ENCODE measurements around the gene ERICH6B.

Gene ERICH6B

DNA sequence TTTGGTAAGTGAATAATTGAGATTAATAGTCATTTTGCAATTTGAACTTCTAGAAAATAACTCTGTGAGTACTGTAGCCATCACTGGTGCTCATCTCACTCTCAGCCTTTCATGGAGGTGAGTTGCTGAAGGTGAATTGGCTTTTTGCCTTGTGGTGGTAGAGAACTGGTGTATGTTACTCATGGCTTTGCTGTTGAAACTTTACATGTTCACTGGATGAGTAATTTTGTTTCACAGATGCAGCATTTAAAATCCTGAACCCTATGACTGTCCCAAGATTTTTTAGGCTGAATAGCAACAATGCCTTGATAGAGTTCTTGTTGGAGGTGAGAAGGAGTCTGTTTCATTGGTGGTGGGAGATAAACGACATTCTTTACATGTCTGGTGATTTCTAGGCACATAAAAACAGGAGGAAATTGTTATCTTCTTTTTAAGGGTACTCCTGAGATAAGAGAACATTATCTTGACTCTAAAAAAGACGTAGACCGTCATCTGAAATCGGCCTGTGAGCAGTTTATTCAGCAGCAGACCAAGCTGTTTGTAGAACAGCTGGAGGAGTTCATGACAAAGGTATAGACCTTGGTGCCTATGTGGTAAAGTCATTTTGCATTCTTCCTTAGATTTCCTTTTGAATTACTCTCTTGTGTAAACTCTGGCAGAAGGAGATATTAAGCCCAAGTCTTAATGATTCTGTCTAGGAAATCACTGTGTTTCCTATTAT, 96.9 kb downstream of the ERICH6B start:
- DNase-seq: no peak
- TF ChIP-seq, protein P1, sequence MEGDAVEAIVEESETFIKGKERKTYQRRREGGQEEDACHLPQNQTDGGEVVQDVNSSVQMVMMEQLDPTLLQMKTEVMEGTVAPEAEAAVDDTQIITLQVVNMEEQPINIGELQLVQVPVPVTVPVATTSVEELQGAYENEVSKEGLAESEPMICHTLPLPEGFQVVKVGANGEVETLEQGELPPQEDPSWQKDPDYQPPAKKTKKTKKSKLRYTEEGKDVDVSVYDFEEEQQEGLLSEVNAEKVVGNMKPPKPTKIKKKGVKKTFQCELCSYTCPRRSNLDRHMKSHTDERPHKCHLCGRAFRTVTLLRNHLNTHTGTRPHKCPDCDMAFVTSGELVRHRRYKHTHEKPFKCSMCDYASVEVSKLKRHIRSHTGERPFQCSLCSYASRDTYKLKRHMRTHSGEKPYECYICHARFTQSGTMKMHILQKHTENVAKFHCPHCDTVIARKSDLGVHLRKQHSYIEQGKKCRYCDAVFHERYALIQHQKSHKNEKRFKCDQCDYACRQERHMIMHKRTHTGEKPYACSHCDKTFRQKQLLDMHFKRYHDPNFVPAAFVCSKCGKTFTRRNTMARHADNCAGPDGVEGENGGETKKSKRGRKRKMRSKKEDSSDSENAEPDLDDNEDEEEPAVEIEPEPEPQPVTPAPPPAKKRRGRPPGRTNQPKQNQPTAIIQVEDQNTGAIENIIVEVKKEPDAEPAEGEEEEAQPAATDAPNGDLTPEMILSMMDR (IDR thresholded peaks at IDR 0.05; ENCODE audit: low read depth, low read length): no peak
- Histone ChIP-seq H3K4me3 (ENCODE audit: low read depth, low read length) (no peak overlapping the region), H3K27ac (no peak overlapping the region), H3K9me3 (ENCODE audit: severe bottlenecking) (no peaks in the 10 kb centered on the region), H3K36me3 (peaks cover 45% of the 10 kb centered on the region), H3K27me3 (ENCODE audit: insufficient read depth, low read depth, severe bottlenecking) (no peaks in the 10 kb centered on the region)

DNA sequence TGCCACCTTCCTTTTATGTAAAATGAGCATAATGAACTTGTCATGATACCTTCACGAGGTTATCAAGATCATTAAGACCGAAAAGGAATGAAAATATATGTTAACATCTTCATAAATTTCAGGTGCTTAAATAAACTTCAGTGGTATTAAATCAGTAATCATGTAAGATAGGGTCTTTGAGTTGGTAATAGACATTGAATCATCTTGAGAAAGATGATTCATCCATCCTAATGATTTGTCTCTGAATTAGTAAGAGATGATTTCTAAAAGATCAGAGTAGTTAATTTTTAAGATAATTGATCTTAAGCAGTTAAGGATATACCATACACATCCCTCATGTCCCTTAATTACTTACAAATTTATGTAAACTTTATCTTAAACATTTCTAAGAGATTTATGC, 98.8 kb downstream of the ERICH6B start:
- H3K27ac ChIP-seq: no peak overlapping the region
- peaks cover 51% of the 10 kb centered on the region for H3K36me3 ChIP-seq
- H3K4me3 ChIP-seq (ENCODE audit: low read depth, low read length): no peak overlapping the region
- DNase-seq: no peak
- TF ChIP-seq, protein P1 (IDR thresholded peaks at IDR 0.05; ENCODE audit: low read depth, low read length): no peak
- H3K9me3 ChIP-seq (ENCODE audit: severe bottlenecking): no peaks in the 10 kb centered on the region
- no peaks in the 10 kb centered on the region for H3K27me3 ChIP-seq (ENCODE audit: insufficient read depth, low read depth, severe bottlenecking)

DNA sequence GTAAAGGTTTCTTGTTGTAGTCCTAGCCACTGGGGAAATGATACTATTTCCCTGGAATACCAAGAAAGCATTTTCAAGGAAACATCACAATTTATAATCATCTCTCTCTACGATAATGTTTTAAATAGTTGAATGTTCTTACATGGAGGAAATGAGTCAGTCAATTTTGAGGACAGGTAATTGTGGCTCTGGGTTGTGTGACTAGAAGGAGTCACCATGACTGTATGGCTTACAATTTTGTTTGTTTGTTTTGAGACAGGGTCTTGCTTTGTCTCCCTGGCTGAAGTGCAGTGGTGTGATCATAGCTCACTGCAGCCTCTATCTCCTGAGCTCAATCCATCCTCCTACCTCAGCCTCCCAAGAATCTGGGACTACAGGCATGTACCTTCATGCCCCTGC, 103.4 kb downstream of the ERICH6B start:
- TF ChIP-seq, protein P1 (IDR thresholded peaks at IDR 0.05; ENCODE audit: low read depth, low read length): no peak
- peaks cover 26% of the 10 kb centered on the region for H3K36me3 ChIP-seq
- H3K27ac ChIP-seq: no peak overlapping the region
- H3K4me3 ChIP-seq (ENCODE audit: low read depth, low read length): no peak overlapping the region
- no peak for DNase-seq
- no peaks in the 10 kb centered on the region for H3K9me3 ChIP-seq (ENCODE audit: severe bottlenecking)
- no peaks in the 10 kb centered on the region for H3K27me3 ChIP-seq (ENCODE audit: insufficient read depth, low read depth, severe bottlenecking)

DNA sequence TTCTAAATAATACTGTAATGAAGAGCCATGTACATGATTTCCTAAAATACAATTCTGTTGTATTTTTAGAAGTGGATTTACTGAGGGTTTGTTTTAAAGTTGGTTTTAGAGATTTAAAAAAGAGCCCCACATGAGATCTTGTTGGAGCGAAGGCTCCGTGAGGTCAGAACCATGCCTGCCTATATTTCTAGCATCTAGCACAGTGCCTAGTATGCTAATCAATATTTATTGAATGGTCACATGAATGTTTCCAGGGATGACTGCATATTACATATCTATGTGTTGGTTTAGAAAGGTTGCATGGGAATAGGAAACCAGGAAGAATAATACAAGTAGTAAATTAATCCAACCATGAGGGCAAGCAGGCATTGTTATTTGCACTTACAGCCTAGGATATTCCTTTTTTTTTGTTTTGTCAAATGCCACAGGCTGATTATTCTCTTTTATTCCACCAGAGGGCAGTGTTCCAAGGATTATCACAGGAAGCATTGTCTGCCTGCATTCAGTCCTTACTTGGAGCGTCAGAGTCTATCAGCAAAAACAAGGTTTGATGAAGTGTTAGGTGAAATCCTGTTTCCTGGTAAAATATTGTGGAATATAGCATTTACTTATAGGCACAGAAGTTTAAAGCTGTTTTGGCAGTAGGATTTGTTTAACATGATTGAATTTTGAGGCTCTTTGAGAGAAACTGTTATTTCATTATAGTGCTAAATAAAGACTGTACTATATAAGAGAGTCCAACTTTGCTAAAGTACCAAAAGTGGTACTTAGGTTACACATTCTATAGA, 104.0 kb downstream of the ERICH6B start:
- Histone ChIP-seq H3K27me3 (ENCODE audit: insufficient read depth, low read depth, severe bottlenecking) (no peaks in the 10 kb centered on the region), H3K4me3 (ENCODE audit: low read depth, low read length) (no peak overlapping the region), H3K27ac (no peak overlapping the region), H3K36me3 (peaks cover 26% of the 10 kb centered on the region), H3K9me3 (ENCODE audit: severe bottlenecking) (no peaks in the 10 kb centered on the region)
- DNase-seq: peak; percentile 32
- TF ChIP-seq, protein P1 (IDR thresholded peaks at IDR 0.05; ENCODE audit: low read depth, low read length): peak; percentile 62

DNA sequence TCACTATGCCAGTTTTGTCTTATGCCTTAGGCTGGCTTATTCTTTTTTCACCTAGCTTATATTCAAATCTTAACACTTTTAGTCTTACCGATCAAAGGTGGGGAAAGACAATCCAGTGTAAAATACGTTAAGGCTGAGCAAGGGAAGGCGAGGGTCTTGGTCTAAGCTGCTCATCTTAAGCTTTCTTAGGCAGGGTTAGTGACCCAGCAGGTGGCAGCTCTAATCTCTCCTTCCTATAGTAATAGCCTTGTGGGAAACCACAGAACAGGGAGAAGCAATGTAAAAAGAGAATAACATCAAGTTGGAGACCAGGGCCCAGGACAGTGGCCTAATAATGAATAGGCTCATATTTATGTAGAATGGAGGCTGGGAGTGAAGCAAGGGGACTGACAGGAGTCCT, 104.9 kb downstream of the ERICH6B start:
- no peaks in the 10 kb centered on the region for H3K27me3 ChIP-seq (ENCODE audit: insufficient read depth, low read depth, severe bottlenecking)
- H3K36me3 ChIP-seq: peaks cover 27% of the 10 kb centered on the region
- H3K4me3 ChIP-seq (ENCODE audit: low read depth, low read length): no peak overlapping the region
- H3K27ac ChIP-seq: no peak overlapping the region
- H3K9me3 ChIP-seq (ENCODE audit: severe bottlenecking): no peaks in the 10 kb centered on the region
- DNase-seq: peak; percentile 88
- TF ChIP-seq, protein P1 (IDR thresholded peaks at IDR 0.05; ENCODE audit: low read depth, low read length): no peak
